ENCODE measurements around the gene NUP210L. TPM values are rescaled to one million over a fixed set of nuclear protein-coding genes. Genes with fewer than 3 reads are reported as not detected.
"Not testable (repeated sequence)": the region's sequence is repeated elsewhere in the genome, so short reads cannot be mapped to it uniquely, and the experiment has no call there.

NUP210L gene
- total RNA-seq, 1 donor from 2014 or later = 0.06 TPM

GRCh38 chr1:153991806-153992205 is 163.1 kb downstream of the NUP210L start:
- DNase-seq (ENCODE audit: low spot score) = no peak

- DNase-seq (ENCODE audit: low spot score) = no peak
Measured at GRCh38 chr1:153991151-153991630, 163.7 kb downstream of the NUP210L start.

- DNase-seq (ENCODE audit: low spot score) = peak; percentile 95
Measured at GRCh38 chr1:153990468-153991150, 164.3 kb downstream of the NUP210L start, which contains the start of gene RPS27. TSS of gene RPS27 (plus strand) at chr1:153990762. CDS start at chr1:153990797, 35 bp downstream.

- DNase-seq (ENCODE audit: low spot score) = no peak
Measured at GRCh38 chr1:153987621-153988020, 167.3 kb downstream of the NUP210L start.

- peak; percentile 83 for DNase-seq (ENCODE audit: low spot score)
Measured at GRCh38 chr1:153985941-153986761, 168.7 kb downstream of the NUP210L start, which contains the start of gene RAB13. TSS of gene RAB13 (minus strand) at chr1:153986339. CDS start at chr1:153986236, 103 bp downstream.

GRCh38 chr1:153985341-153985912 is 169.4 kb downstream of the NUP210L start:
- DNase-seq (ENCODE audit: low spot score) = no peak

- no peak for DNase-seq (ENCODE audit: low spot score)
Measured at GRCh38 chr1:153984123-153984894, 170.6 kb downstream of the NUP210L start.

- not testable (repeated sequence) for DNase-seq (ENCODE audit: low spot score)
Measured at GRCh38 chr1:153981735-153982134, 173.1 kb downstream of the NUP210L start.

GRCh38 chr1:153979091-153979490 is 175.8 kb downstream of the NUP210L start:
- not testable (repeated sequence) for DNase-seq (ENCODE audit: low spot score)

- DNase-seq (ENCODE audit: low spot score) = no peak
Measured at GRCh38 chr1:153978274-153978909, 176.5 kb downstream of the NUP210L start.

- DNase-seq (ENCODE audit: low spot score) = peak; percentile 90
Measured at GRCh38 chr1:153977250-153978240, 177.3 kb downstream of the NUP210L start, which contains the start of gene JTB. TSS of gene JTB (minus strand) at chr1:153977674. CDS start at chr1:153977252, 422 bp downstream.

- DNase-seq (ENCODE audit: low spot score) = no peak
Measured at GRCh38 chr1:153976819-153977249, 178.0 kb downstream of the NUP210L start.

GRCh38 chr1:153973525-153973924 is 181.3 kb downstream of the NUP210L start:
- DNase-seq (ENCODE audit: low spot score) = no peak

- no peak for DNase-seq (ENCODE audit: low spot score)
Measured at GRCh38 chr1:153973071-153973470, 181.8 kb downstream of the NUP210L start.

GRCh38 chr1:153970346-153970745 is 184.5 kb downstream of the NUP210L start:
- no peak for DNase-seq (ENCODE audit: low spot score)

- DNase-seq (ENCODE audit: low spot score) = no peak
Measured at GRCh38 chr1:153968972-153969371, 185.9 kb downstream of the NUP210L start.

- DNase-seq (ENCODE audit: low spot score) = no peak
Measured at GRCh38 chr1:153968408-153968807, 186.5 kb downstream of the NUP210L start.

GRCh38 chr1:153968000-153968363 is 186.9 kb downstream of the NUP210L start:
- DNase-seq (ENCODE audit: low spot score) = peak; percentile 47
